NT2/D1 (cell line): Measurements from ENCODE around the gene RPL32.

Experiments used
- YY1 ChIP-seq: IDR thresholded peaks from 2 replicates; pipeline ENCODE4 v1.6.1; 2011; ENCODE audit not compliant: insufficient read length, insufficient read depth
- ZNF274 ChIP-seq: IDR thresholded peaks from 2 replicates; pipeline ENCODE4 v1.6.1; 2011; ENCODE audit warnings: mild to moderate bottlenecking, low read depth, low read length

GRCh38 chr3:12824299-12824698, 17.1 kb downstream of the RPL32 start:
- TF ChIP-seq YY1 (no peak), ZNF274 (no peak)
